GM19397 (cell line): ENCODE measurements around the gene PPP2R5E.

ENCODE experiments used
- ATAC-seq: cut with Tn5 transposase; IDR thresholded peaks from one replicate; pipeline ENCODE4 v1.9.1; 2021; ENCODE audit warnings: mild to moderate bottlenecking, moderate library complexity; ENCODE audit not compliant: unreplicated experiment

Gene PPP2R5E

GRCh38 chr14:63435838-63436237, 107.3 kb downstream of the PPP2R5E start:
- ATAC-seq: no peak

- no peak for ATAC-seq
Observed at GRCh38 chr14:63435204-63435603, 108.0 kb downstream of the PPP2R5E start.

DNA sequence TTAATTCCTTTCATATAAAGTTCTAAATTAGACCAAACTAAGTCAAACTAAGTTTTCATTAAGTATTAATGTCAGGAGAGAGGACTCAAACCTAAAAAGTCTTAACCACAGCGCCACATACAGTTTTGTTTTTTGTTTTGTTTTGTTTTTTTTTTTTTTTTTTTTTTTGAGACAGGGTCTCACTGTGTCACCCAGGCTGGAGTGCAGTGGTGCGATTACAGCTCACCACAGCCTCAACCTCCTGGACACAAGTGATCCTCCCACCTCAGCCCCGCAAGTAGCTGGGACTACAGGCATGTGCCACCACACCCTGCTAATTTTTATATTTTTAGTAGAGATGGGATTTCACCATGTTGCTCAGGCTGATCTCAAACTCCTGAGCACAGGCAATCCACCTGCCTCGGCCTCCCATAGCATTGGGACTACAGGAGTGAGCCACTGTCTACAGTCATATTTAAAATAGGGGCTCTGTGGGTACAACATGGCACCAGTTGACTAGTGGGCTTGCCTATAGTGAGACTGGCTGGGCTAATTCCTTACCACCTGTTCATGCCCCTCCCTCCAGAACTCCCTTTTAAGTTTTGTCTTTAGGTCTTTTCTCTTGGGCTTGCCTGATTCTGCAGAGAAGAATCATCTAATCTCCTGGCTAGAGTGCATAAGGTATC, 110.2 kb downstream of the PPP2R5E start:
- ATAC-seq: no peak

DNA sequence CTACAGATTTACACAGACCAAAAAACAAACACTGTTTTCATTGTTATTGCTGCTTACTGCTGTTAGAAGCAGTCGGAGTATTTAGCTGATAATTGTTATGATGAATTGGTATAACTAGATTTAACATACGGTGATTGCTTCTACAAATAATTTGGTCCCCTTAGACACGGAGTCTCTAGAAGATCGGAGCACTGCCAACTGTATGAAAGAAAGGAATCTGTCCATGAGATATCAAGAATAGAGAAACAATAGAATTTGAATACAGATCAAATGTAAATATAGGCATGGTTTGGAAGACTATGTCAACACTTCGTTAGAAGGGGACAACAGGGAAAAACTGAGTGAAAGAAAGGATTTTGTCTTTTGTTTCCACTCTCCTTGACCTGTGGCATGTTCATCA, 110.9 kb downstream of the PPP2R5E start:
- ATAC-seq: no peak

DNA sequence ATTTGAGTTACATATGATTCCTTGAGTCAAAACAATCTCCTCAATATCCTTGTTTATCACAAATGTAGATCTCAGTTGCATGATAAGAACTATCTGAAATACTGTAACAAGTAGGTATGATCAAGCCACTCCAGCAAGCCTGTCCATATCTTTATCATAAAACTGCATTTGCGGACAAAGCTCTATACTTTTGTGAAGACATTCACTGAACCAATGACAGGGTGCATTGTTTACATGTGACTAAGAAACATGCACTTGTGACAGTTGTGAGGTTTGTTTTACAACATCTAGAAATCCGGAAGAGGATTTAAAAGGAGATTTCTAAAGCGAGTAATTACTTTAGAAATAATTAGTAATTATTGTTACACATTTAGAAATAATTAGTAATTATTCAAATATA, 111.7 kb downstream of the PPP2R5E start:
- no peak for ATAC-seq

DNA sequence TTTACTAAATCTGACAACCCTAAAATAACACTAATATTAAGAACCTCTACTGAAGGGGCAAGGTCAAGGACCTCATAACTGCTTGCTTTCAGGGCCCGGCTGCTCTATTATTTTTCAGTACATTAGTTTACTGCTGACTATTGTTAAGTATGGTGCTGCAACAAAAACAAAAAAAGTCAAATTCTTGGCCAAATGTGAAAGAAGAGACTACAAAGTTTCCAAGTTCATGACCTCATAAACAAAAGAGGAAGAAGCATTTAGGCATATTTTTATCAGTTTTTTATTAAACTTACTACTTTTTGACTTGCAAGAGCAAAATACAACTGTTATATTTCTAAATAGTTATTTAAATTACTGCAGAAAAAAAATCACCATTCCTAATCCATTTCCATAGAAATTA, 114.7 kb downstream of the PPP2R5E start:
- no peak for ATAC-seq

DNA sequence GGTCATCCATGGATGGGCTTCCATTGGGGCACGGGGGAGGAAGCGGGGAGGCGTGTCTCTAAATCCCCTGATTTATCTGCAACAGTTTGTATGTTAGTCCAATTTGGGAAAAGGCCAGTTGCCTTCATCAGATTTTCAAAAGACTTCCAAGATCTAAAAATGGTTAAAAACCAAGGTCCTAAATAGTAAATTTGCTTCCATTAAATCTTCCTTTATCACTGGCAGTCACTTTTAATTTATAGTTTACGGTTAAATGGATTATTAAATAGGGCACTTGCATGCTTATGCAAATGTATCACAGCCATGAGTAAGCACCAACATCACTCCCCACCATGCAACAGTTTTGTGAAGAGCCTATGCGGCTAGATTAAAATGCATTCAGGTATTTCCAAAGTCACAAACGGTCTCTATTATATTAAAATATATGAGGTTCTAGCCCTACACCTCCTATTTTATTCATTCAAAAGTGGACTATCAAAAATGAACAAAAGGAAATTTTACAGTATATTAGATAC, 116.3 kb downstream of the PPP2R5E start:
- no peak for ATAC-seq

GRCh38 chr14:63423889-63424288, 119.3 kb downstream of the PPP2R5E start:
- no peak for ATAC-seq

DNA sequence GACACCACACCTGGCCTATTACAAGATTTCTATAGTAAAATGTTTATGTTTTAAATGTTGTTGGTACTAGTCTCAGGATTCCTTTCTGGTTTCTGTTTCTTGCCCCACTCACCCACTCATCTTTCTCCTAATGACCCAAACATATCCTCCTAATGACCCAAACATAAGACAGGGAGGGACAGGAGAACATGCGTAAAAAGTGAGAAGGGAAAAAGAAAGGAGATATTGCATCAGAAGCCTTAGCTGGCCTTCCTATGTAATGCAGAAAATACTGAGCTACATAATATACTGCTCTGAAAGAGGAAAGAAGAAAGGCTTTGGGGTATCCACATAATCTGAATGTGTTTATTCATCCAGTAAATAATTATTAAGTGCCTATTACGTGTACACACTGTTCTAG, 119.8 kb downstream of the PPP2R5E start:
- ATAC-seq: no peak

DNA sequence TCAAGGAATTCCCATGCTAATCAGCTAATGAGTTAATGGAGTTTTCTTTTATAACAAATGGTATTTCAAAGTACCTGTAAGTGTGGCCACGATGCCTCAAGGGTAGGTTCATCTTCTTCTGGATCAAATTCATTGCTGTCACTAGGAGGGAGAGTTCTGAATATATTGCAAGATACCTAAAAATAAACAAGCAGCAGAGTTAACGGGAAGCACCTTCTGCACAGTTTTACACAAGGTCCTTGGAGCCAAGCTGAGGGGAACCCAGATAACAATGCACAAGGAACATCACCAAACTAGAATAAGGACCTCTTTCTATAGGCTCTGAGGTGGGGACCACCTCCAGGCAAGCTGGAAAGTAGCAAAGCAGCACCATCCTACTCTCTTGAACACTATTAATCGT, 121.3 kb downstream of the PPP2R5E start:
- ATAC-seq: no peak

- no peak for ATAC-seq
Observed at GRCh38 chr14:63421226-63421625, 122.0 kb downstream of the PPP2R5E start.

GRCh38 chr14:63418020-63418419, 125.2 kb downstream of the PPP2R5E start:
- no peak for ATAC-seq

DNA sequence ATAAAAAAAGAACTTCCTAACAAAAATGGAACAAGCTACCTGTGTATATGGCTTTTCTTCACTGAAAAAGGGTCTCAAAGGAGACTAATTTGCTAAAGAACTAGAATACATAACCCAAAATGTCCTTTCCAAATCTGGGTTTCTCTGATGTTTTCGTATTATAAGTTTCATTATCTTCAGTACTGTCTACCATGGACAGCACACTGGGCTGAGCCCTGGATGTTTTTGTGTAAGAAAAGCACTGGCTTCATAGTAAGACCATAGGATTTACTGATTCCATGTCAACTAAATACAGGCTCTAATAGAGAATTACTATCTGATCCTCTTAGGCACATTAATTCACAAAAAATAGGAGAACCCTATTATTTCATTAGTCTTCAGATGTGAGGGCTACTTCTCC, 130.2 kb downstream of the PPP2R5E start:
- ATAC-seq: no peak

DNA sequence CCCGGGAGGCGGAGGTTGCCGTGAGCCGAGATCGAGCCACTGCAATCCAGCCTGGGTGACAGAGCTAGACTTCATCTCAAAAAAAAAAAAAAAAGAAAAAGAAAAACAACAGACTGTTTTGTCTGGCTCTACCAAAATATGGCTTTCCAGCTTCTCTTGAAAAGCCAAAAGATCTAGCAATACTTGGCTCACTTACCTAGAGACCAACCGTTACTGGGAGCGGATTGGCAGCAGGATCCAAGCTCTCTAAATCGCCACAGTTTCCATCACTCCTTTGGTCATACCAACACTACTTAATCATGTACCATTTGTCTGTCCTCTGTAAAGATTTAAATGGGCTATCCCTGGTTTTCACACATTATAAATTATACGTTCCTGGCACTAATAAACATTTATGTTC, 136.8 kb downstream of the PPP2R5E start:
- ATAC-seq: no peak

GRCh38 chr14:63405715-63406114, 137.5 kb downstream of the PPP2R5E start:
- ATAC-seq: no peak

- no peak for ATAC-seq
Observed at GRCh38 chr14:63404906-63405305, 138.3 kb downstream of the PPP2R5E start.

GRCh38 chr14:63401646-63402045, 141.5 kb downstream of the PPP2R5E start:
- no peak for ATAC-seq

DNA sequence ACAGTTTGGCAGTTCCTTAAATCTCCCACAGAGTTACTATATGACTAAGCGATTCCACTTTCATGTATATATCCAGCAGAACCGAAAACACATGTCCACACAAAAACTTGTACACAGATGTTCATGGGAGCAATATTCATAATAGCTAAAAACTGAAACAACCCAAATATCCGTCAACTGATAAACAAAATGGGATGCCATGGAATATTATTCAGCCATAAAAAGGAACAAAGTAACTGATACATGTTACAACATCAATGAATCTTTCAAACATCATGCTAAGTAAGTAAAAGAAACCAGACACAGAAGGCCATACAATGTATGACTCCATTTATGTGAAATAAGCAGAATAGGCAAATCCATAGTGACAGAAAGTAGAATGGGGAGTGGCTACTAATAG, 144.2 kb downstream of the PPP2R5E start:
- ATAC-seq: no peak

DNA sequence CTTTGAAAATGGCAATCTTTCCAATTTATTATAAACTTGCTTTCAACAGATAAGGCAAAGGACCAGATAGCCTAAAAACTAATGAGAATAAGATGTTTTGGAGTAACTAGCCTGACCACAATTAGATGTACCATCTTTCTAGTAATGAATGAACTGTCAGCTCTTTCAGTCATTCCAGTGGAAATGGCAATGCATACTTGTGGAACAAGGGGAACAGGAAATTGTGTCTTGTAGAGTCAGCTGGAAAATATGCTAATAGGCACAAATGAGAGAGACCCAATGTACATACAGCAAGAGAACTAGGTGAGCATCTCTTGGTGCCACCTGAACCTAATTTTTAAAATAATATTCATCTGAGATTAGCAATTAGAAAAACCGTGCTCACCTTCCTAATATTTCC, 148.3 kb downstream of the PPP2R5E start:
- no peak for ATAC-seq

GRCh38 chr14:63394432-63394831, 148.7 kb downstream of the PPP2R5E start:
- ATAC-seq: no peak

GRCh38 chr14:63393012-63393411, 150.2 kb downstream of the PPP2R5E start:
- ATAC-seq: no peak

DNA sequence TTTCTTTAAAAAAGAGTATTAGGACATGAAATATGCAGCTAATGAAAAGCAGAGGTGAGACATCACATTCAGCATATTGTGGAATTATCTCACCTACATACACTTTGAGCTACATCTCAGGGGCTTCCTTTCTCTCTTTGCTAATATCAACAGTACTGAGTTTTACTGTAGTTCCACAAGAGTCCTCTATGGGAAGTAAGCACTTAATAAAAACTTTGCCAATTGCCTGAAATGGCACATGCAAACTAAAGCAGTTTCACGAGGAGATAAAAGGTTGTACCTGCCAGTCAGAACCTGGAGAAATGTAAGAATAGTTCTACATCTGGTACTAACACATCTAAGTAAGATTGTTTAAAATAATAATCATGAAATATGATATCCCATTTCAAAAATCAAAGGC, 150.9 kb downstream of the PPP2R5E start:
- ATAC-seq: no peak

- peak; percentile 74 for ATAC-seq
Observed at GRCh38 chr14:63388766-63389431, 154.3 kb downstream of the PPP2R5E start.
